HUES6 (cell line): ENCODE data around the gene TCFL5.

Experiments used
- H3K27ac ChIP-seq: 2 replicates; pipeline ENCODE4 v1.7.0; 2013; ENCODE audit warnings: low read depth, mild to moderate bottlenecking, low read length, inconsistent platforms
- H3K27me3 ChIP-seq: 2 replicates; pipeline ENCODE4 v1.6.1; 2013; ENCODE audit warnings: low read length; ENCODE audit not compliant: control insufficient read depth, insufficient read depth
- H3K36me3 ChIP-seq: 2 replicates; pipeline ENCODE4 v1.6.1; 2013; ENCODE audit warnings: low read length; ENCODE audit not compliant: control insufficient read depth, insufficient read depth
- H3K4me1 ChIP-seq: 2 replicates; pipeline ENCODE4 v1.6.1; 2013; ENCODE audit warnings: low read length; ENCODE audit not compliant: control insufficient read depth, insufficient read depth
- H3K4me3 ChIP-seq: 2 replicates; pipeline ENCODE4 v1.5.1; 2013; ENCODE audit warnings: low read depth, low read length
- H3K9ac ChIP-seq: one replicate; pipeline ENCODE4 v1.6.1; 2013; ENCODE audit warnings: mild to moderate bottlenecking, low read length
- H3K9me3 ChIP-seq: 2 replicates; pipeline ENCODE4 v1.6.1; 2013; ENCODE audit warnings: low read depth, low read length; ENCODE audit not compliant: control insufficient read depth, insufficient read depth

Gene TCFL5

GRCh38 chr20:62893700-62894099 is 32.1 kb upstream of the TCFL5 start:
- Histone ChIP-seq H3K9me3 (no peaks in the 10 kb centered on the region), H3K4me3 (no peak overlapping the region), H3K4me1 (0 out of 2 replicates have a peak, but pooled peaks cover 2% of the 10 kb centered on the region), H3K27ac (no peak overlapping the region), H3K27me3 (no peaks in the 10 kb centered on the region), H3K9ac (no peak overlapping the region), H3K36me3 (peaks cover 84% of the 10 kb centered on the region)

- no peak overlapping the region for H3K27ac ChIP-seq
- H3K9me3 ChIP-seq = no peaks in the 10 kb centered on the region
- H3K27me3 ChIP-seq = no peaks in the 10 kb centered on the region
- H3K36me3 ChIP-seq = peaks cover 95% of the 10 kb centered on the region
- no peak overlapping the region for H3K9ac ChIP-seq
- H3K4me3 ChIP-seq = no peak overlapping the region
- no peaks in the 10 kb centered on the region for H3K4me1 ChIP-seq
Observed at GRCh38 chr20:62892348-62893304, 31.0 kb upstream of the TCFL5 start.

- peaks cover 3% of the 10 kb centered on the region; the same call in 1 of the 2 replicates for H3K4me1 ChIP-seq
- H3K4me3 ChIP-seq = no peak overlapping the region
- no peaks in the 10 kb centered on the region for H3K27me3 ChIP-seq
- H3K27ac ChIP-seq = no peak overlapping the region
- H3K9ac ChIP-seq = no peak overlapping the region
- H3K9me3 ChIP-seq = no peaks in the 10 kb centered on the region
- peaks cover 99% of the 10 kb centered on the region for H3K36me3 ChIP-seq
Observed at GRCh38 chr20:62891111-62891510, 29.5 kb upstream of the TCFL5 start.

- Histone ChIP-seq H3K4me1 (peaks cover 10% of the 10 kb centered on the region), H3K4me3 (no peak overlapping the region), H3K36me3 (peaks cover 94% of the 10 kb centered on the region), H3K27ac (no peak overlapping the region), H3K27me3 (no peaks in the 10 kb centered on the region), H3K9ac (no peak overlapping the region), H3K9me3 (no peaks in the 10 kb centered on the region)
Observed at GRCh38 chr20:62890444-62890843, 28.8 kb upstream of the TCFL5 start.

- H3K4me3 ChIP-seq = no peak overlapping the region
- no peak overlapping the region for H3K27ac ChIP-seq
- peaks cover 16% of the 10 kb centered on the region for H3K4me1 ChIP-seq
- no peaks in the 10 kb centered on the region for H3K9me3 ChIP-seq
- no peak overlapping the region for H3K9ac ChIP-seq
- H3K36me3 ChIP-seq = peaks cover 88% of the 10 kb centered on the region
- no peaks in the 10 kb centered on the region for H3K27me3 ChIP-seq
Observed at GRCh38 chr20:62889871-62890270, 28.2 kb upstream of the TCFL5 start.

GRCh38 chr20:62889411-62889810 is 27.8 kb upstream of the TCFL5 start:
- H3K9ac ChIP-seq = no peak overlapping the region
- peaks cover 20% of the 10 kb centered on the region for H3K4me1 ChIP-seq
- peaks cover 84% of the 10 kb centered on the region for H3K36me3 ChIP-seq
- no peak overlapping the region for H3K27ac ChIP-seq
- H3K27me3 ChIP-seq = no peaks in the 10 kb centered on the region
- no peaks in the 10 kb centered on the region for H3K9me3 ChIP-seq
- no peak overlapping the region for H3K4me3 ChIP-seq

- Histone ChIP-seq H3K9me3 (no peaks in the 10 kb centered on the region), H3K9ac (no peak overlapping the region), H3K27ac (no peak overlapping the region), H3K36me3 (peaks cover 79% of the 10 kb centered on the region), H3K27me3 (no peaks in the 10 kb centered on the region), H3K4me1 (peaks cover 25% of the 10 kb centered on the region), H3K4me3 (no peak overlapping the region)
Observed at GRCh38 chr20:62888910-62889309, 27.3 kb upstream of the TCFL5 start.

- no peak overlapping the region for H3K9ac ChIP-seq
Observed at GRCh38 chr20:62888406-62888805, 26.8 kb upstream of the TCFL5 start.

GRCh38 chr20:62887860-62888239 is 26.2 kb upstream of the TCFL5 start:
- no peaks in the 10 kb centered on the region for H3K27me3 ChIP-seq
- H3K9ac ChIP-seq = no peak overlapping the region
- H3K4me3 ChIP-seq = no peak overlapping the region
- no peaks in the 10 kb centered on the region for H3K9me3 ChIP-seq
- H3K4me1 ChIP-seq = peaks cover 25% of the 10 kb centered on the region
- H3K27ac ChIP-seq = no peak overlapping the region
- H3K36me3 ChIP-seq = peaks cover 68% of the 10 kb centered on the region

More at GRCh38 chr20:62888406-62888805, 26.8 kb upstream of the TCFL5 start:
- Histone ChIP-seq H3K36me3 (peaks cover 74% of the 10 kb centered on the region), H3K4me1 (peaks cover 25% of the 10 kb centered on the region), H3K4me3 (no peak overlapping the region), H3K27ac (no peak overlapping the region), H3K27me3 (no peaks in the 10 kb centered on the region), H3K9me3 (no peaks in the 10 kb centered on the region)

GRCh38 chr20:62887152-62887859 is 25.7 kb upstream of the TCFL5 start:
- Histone ChIP-seq H3K9me3 (no peaks in the 10 kb centered on the region), H3K27ac (no peak overlapping the region), H3K36me3 (peaks cover 63% of the 10 kb centered on the region), H3K4me3 (no peak overlapping the region), H3K4me1 (peaks cover 25% of the 10 kb centered on the region), H3K9ac (no peak overlapping the region), H3K27me3 (no peaks in the 10 kb centered on the region)

GRCh38 chr20:62886709-62887058 is 25.1 kb upstream of the TCFL5 start:
- H3K27me3 ChIP-seq = no peaks in the 10 kb centered on the region
- H3K27ac ChIP-seq = no peak overlapping the region
- H3K36me3 ChIP-seq = peaks cover 61% of the 10 kb centered on the region
- no peak overlapping the region for H3K9ac ChIP-seq
- no peaks in the 10 kb centered on the region for H3K9me3 ChIP-seq
- H3K4me1 ChIP-seq = peaks cover 25% of the 10 kb centered on the region
- no peak overlapping the region for H3K4me3 ChIP-seq
